Gastrocnemius medialis (tissue), 4 donors: ENCODE data around the gene CLIC1. TPM values are rescaled to one million over a fixed set of nuclear protein-coding genes. Genes with fewer than 3 reads are reported as not detected.

Experiments used
- ATAC-seq, 2 donors: fragments of 150-250 bp; one replicate each; pipeline ENCODE4 v1.9.1; 2016
- DNase-seq, 2 donors: peaks; one replicate each; pipeline ENCODE4 v3.0.0-alpha.2; 2019
- H3K27ac ChIP-seq, 4 donors: fragments of 200-600 bp; sonication (generic); 1 replicate in 1 of 4; 2 replicates in 3 of 4; pipeline ENCODE4 v1.5.1; 2016 to 2018; ENCODE audit warnings: mild to moderate bottlenecking in 2 of 4, moderate library complexity in 1 of 4
- H3K27me3 ChIP-seq, 3 donors: fragments of 200-600 bp; sonication (generic) in 2 of 3; 1 replicate in 1 of 3; 2 replicates in 2 of 3; pipeline versions ENCODE4 v1.5.1 to v1.6.0; 2016 to 2019; ENCODE audit warnings: mild to moderate bottlenecking in 1 of 3, moderate library complexity in 1 of 3
- H3K36me3 ChIP-seq, 2 donors: fragments of 200-600 bp; sonication (generic) in 1 of 2; one replicate each; pipeline ENCODE4 v1.5.1; 2017 to 2018
- H3K4me1 ChIP-seq, 2 donors: fragments of 200-600 bp; sonication (generic) in 1 of 2; one replicate each; pipeline ENCODE4 v1.5.1; 2016 to 2017; ENCODE audit warnings: mild to moderate bottlenecking in 2 of 2
- H3K4me3 ChIP-seq, 4 donors: fragments of 200-600 bp; sonication (generic) in 3 of 4; 1 replicate in 1 of 4; 2 replicates in 3 of 4; pipeline ENCODE4 v1.5.1; 2016 to 2019; ENCODE audit warnings: mild to moderate bottlenecking in 2 of 4
- H3K9me3 ChIP-seq, 3 donors: fragments of 200-600 bp; sonication (generic) in 2 of 3; 1 replicate in 1 of 3; 2 replicates in 2 of 3; pipeline ENCODE4 v1.5.1; 2016 to 2019
- CTCF ChIP-seq, 5 experiments: fragments of 450-650 bp in 3 of 5; fragments of 200-600 bp in 2 of 5; sonication (generic) in 2 of 5; IDR thresholded peaks in 4 of 5; conservative IDR thresholded peaks in 1 of 5; 1 replicate in 4 of 5; 2 replicates in 1 of 5; pipeline ENCODE4 v1.5.1; 2016 to 2019; ENCODE audit warnings: antibody characterized with exemption in 5 of 5, mild to moderate bottlenecking in 3 of 5, moderate library complexity in 3 of 5
- POLR2A ChIP-seq, 2 donors: fragments of 450-650 bp; IDR thresholded peaks; one replicate each; pipeline ENCODE4 v1.6.1; 2017; ENCODE audit warnings: antibody characterized with exemption in 2 of 2, mild to moderate bottlenecking in 2 of 2, moderate library complexity in 2 of 2
- in situ Hi-C, 4 donors: fragments of 200-750 bp; cut with MboI; loops; one replicate each; pipeline versions ENCODE4 v1.15.0 to v1.8.0; 2017; ENCODE audit warnings: low sequenced_read_pairs in 4 of 4
- intact Hi-C: fragments of 100-400 bp; cut with DNase I; formaldehyde crosslinking; loops from one replicate; pipeline ENCODE4 v1.15.1; 2023; ENCODE audit warnings: low total_unique reads
- total RNA-seq, 4 donors: library from RNA; depleted of rRNA; stranded (reverse); fragments of >200 nt; gene quantifications; one replicate each; pipeline versions ENCODE4 v1.1.0 to v1.2.3, GENCODE V29; 2016

CLIC1 gene
- total RNA-seq, 4 donors from 2014 or later, result 20.9 to 41.3 (median 26.3) TPM

DNA sequence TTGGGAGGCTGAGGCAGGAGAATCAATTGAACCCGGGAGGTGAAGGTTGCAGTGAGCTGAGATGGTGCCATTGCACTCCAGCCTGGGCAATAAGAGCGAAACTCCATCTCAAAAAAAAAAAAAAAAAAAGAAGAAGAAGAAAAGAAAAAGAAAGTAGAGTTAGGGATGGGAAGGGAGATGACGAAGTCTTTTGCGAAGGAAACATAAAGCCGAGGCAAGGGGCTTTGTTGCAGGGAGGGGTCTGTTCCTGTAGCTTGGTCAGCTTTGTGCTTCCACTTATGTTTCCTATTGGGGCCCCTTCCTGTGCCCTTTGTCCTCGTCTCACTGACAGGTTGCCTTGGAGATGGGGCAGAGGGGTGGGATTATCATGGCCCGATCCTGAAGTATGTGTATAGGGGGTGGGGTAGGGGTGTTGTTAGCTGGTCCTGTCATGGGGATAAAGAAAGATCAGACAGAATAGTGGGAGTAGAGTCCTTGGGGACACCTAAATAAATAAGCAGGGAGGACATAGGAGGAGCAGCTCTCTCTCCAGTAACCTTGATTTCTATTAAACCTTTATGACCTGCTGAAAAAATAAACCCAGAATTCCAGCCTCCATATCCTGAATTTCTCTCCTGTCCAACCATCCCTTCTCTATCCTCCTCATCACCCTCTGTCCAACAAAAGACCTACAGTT lies 1.1 kb upstream of the CLIC1 start:
- in situ Hi-C loops (no loop called here), intact Hi-C loops (loop anchor here (10.0 kb wide), 1 partner anchor 237 kb away; the partner anchor contains the start of gene DXO)
- DNase-seq, result no peak
- TF ChIP-seq POLR2A (IDR thresholded peaks at IDR 0.05) (no peak), CTCF (IDR thresholded peaks at IDR 0.05 in 4 of 5, conservative IDR thresholded peaks at IDR 0.05 in 1 of 5) (no peak)
- Histone ChIP-seq H3K4me3 (no peak overlapping the region), H3K27me3 (peaks cover 0 to 9% (median 5%) of the 10 kb centered on the region in 3 donors), H3K9me3 (no peaks in the 10 kb centered on the region), H3K4me1 (peaks cover 17 to 26% of the 10 kb centered on the region in 2 donors), H3K36me3 (peaks cover 0 to 14% of the 10 kb centered on the region in 2 donors), H3K27ac (peak overlapping the region; percentile 79 to 85 (median 82))
- ATAC-seq, result no peak

GRCh38 chr6:31736768-31737314 lies 511 bp upstream of the CLIC1 start:
- H3K27ac ChIP-seq, result peak overlapping the region; percentile 79 to 85 (median 82)
- peaks cover 17 to 26% of the 10 kb centered on the region in 2 donors for H3K4me1 ChIP-seq
- peak overlapping the region; percentile 53 to 64 (median 60) for H3K4me3 ChIP-seq
- H3K36me3 ChIP-seq, result peaks cover 0 to 15% of the 10 kb centered on the region in 2 donors
- DNase-seq (no peak), ATAC-seq (no peak)
- TF ChIP-seq CTCF (IDR thresholded peaks at IDR 0.05 in 4 of 5, conservative IDR thresholded peaks at IDR 0.05 in 1 of 5) (no peak), POLR2A (IDR thresholded peaks at IDR 0.05) (no peak)
- in situ Hi-C loops, result no loop called here
- intact Hi-C loops, result loop anchor here (10.0 kb wide), 1 partner anchor 238 kb away; the partner anchor contains the start of gene DXO
- H3K27me3 ChIP-seq, result peaks cover 0 to 9% (median 5%) of the 10 kb centered on the region in 3 donors
- no peaks in the 10 kb centered on the region for H3K9me3 ChIP-seq

DNA sequence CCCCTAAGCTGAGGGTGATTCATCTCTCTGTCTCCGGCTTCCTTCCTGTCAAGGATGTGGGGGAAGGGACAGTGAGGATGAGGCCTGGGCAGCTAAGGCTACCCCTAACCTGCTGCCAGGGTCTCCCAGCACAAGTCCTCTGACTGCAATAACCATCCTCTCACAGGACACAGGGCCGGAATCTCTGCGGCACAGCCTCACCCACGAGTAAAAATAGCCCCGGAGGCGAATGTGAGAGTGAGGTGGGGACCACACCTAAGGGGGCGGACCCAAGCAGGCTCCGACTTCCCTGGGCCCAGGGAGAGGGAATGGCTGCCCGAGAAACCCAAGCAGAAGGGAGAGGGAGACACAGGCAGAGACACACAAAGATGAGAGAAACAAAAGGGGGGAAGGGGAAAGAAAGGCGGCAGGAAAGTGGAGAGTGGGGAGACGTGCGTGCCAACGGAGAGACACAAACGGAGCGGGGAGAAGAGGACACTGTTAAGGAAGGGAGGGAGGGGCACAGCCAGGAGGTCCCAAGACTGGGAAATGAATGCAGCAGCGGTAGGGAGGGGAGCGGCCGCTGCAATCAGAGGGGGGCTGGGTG lies 1.4 kb downstream of the CLIC1 start:
- in situ Hi-C loops, result no loop called here

More for the DNA sequence above, 1.4 kb downstream of the CLIC1 start:
- intact Hi-C loops, result loop anchor here (10.0 kb wide), 1 partner anchor 240 kb away; the partner anchor contains the start of gene DXO
- H3K4me3 ChIP-seq, result peak overlapping the region; percentile 53 to 64 (median 60)
- DNase-seq, result peak in 1 of 2 donors; percentile 22
- peaks cover 0 to 15% of the 10 kb centered on the region in 2 donors for H3K36me3 ChIP-seq
- H3K27ac ChIP-seq, result peak overlapping the region; percentile 79 to 85 (median 82)
- ATAC-seq, result no peak
- H3K27me3 ChIP-seq, result peaks cover 0 to 9% (median 5%) of the 10 kb centered on the region in 3 donors
- peaks cover 20% of the 10 kb centered on the region in 2 donors for H3K4me1 ChIP-seq
- no peak for TF ChIP-seq CTCF (IDR thresholded peaks at IDR 0.05 in 4 of 5, conservative IDR thresholded peaks at IDR 0.05 in 1 of 5)
- TF ChIP-seq POLR2A (IDR thresholded peaks at IDR 0.05), result peak; percentile 29 to 45
- H3K9me3 ChIP-seq, result no peaks in the 10 kb centered on the region
